Ovary (tissue), 9 donors: ENCODE data around the gene SCAPER. TPM values are rescaled to one million over a fixed set of nuclear protein-coding genes. Genes with fewer than 3 reads are reported as not detected.
"Not testable (repeated sequence)": the region's sequence is repeated elsewhere in the genome, so short reads cannot be mapped to it uniquely, and the experiment has no call there.

ENCODE experiments used
- DNase-seq, 5 donors: peaks; one replicate each; pipeline ENCODE4 v3.0.0-alpha.2; 2019 to 2020
- H3K27ac ChIP-seq, 2 donors: fragments of 200-600 bp; one replicate each; pipeline versions ENCODE4 v1.5.1 to v1.8.0; 2019 to 2022
- H3K27me3 ChIP-seq: fragments of 200-600 bp; one replicate; pipeline ENCODE4 v1.8.0; 2022
- H3K36me3 ChIP-seq: fragments of 200-600 bp; sonication (generic); one replicate; pipeline ENCODE4 v1.5.1; 2019
- H3K4me1 ChIP-seq: one replicate; pipeline ENCODE4 v1.8.1; 2013; ENCODE audit warnings: mild to moderate bottlenecking, moderate library complexity; ENCODE audit not compliant: insufficient read depth
- H3K4me3 ChIP-seq: fragments of 200-600 bp; sonication (generic); one replicate; pipeline ENCODE4 v1.5.1; 2017
- H3K9me3 ChIP-seq, 2 donors: fragments of 200-600 bp in 1 of 2; sonication (generic) in 1 of 2; one replicate each; pipeline versions ENCODE4 v1.5.1 to v1.8.1; 2013 to 2019; ENCODE audit warnings: mild to moderate bottlenecking in 1 of 2, moderate library complexity in 1 of 2
- EP300 ChIP-seq: sonication (generic); formaldehyde crosslinking; IDR thresholded peaks from one replicate; pipeline ENCODE4 v1.6.1; 2017; ENCODE audit warnings: antibody characterized with exemption
- POLR2A ChIP-seq: fragments of 450-650 bp; IDR thresholded peaks from one replicate; pipeline ENCODE4 v1.6.1; 2017; ENCODE audit warnings: antibody characterized with exemption, mild to moderate bottlenecking, moderate library complexity
- WGBS, 3 donors: extraction: QIAGEN DNeasy Blood & Tissue Kit in 1 of 3; methylation state at CpG; one replicate each; pipeline versions ENCODE4 v1.1.5 to v1.1.7; 2013 to 2017; 5-methylcytosine and 5-hydroxymethylcytosine counted together
- intact Hi-C, 4 donors: fragments of 100-400 bp; cut with DNase I; formaldehyde crosslinking; loops; one replicate each; pipeline versions ENCODE4 v1.11.0 to v1.15.1; 2022 to 2023
- polyA plus RNA-seq, 2 donors: library from polyadenylated mRNA; stranded (reverse); fragments of 200-250 nt in 1 of 2; fragments of 350-450 nt in 1 of 2; fragmentation: Illumina TruSeq in 1 of 2; extraction: RNeasy Lipid Tissue Mini Kit (QIAGEN cat#74804) in 1 of 2; gene quantifications; one replicate each; pipeline ENCODE4 v1.2.3, GENCODE V29; 2013 to 2014
- total RNA-seq, 7 donors: library from RNA; depleted of rRNA in 2 of 7; stranded (reverse); fragments of >200 nt in 2 of 7; fragmentation: NEBNext Ultra II Directional in 3 of 7; extraction: Animal tissue kit (Norgen Biotek cat#: 25700) in 3 of 7; gene quantifications; one replicate each; pipeline versions ENCODE4 v1.1.0 to v1.2.4, GENCODE V29; 2016 to 2023
- TF ChIP-seq, protein P1 (sequence below), 3 donors: fragments of 450-650 bp in 2 of 3; fragments of 200-600 bp in 1 of 3; IDR thresholded peaks; one replicate each; pipeline versions ENCODE4 v1.5.1 to v1.8.0; 2016 to 2022; ENCODE audit warnings: antibody characterized with exemption in 3 of 3, mild to moderate bottlenecking in 1 of 3
- donor health status: DM: no; HTN: no; CAD: no; lungs with moderate emphysema.
- donor health status: DM: no; HTN: no; CAD: no.
- donor health status: Bipolar disorder and iron deficiency.
- donor health status: DM: yes; HTN: yes; CAD: no.
- donor health status: DM: no; HTN: no; CAD: no.
- donor health status: DM: yes; HTN: yes; CAD: no.

Gene SCAPER
- total and polyA plus RNA-seq, 9 donors = 13.7 to 45.8 (median 27.9) TPM

DNA sequence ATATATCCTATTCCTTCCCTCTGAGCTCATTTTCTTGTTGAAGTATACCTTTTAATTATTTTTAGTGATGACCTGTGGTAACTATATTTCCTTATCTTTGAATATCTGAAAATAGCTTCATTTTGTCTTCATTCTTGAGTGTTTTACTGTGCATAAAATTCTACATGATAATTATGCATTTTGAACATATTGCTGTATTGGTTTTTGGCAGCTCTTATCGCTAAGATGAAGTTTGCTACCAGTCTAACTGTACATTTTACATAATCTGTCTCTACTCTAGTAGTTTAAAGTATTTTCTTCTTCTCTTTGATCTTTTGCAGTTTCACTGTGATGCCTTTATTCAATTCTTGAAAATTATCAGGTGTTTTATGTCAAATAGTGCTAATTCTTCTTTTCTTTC lies 379.0 kb downstream of the SCAPER start:
- Histone ChIP-seq H3K4me3 (no peak overlapping the region), H3K27ac (no peak overlapping the region), H3K4me1 (no peaks in the 10 kb centered on the region), H3K9me3 (no peaks in the 10 kb centered on the region), H3K27me3 (no peaks in the 10 kb centered on the region), H3K36me3 (no peaks in the 10 kb centered on the region)
- WGBS, 3 donors = 84 to 90% (median 89%) methylated on average over 1 of the region's 1 CpG
- DNase-seq = no peak
- intact Hi-C loops = no loop called here
- TF ChIP-seq, protein P1, sequence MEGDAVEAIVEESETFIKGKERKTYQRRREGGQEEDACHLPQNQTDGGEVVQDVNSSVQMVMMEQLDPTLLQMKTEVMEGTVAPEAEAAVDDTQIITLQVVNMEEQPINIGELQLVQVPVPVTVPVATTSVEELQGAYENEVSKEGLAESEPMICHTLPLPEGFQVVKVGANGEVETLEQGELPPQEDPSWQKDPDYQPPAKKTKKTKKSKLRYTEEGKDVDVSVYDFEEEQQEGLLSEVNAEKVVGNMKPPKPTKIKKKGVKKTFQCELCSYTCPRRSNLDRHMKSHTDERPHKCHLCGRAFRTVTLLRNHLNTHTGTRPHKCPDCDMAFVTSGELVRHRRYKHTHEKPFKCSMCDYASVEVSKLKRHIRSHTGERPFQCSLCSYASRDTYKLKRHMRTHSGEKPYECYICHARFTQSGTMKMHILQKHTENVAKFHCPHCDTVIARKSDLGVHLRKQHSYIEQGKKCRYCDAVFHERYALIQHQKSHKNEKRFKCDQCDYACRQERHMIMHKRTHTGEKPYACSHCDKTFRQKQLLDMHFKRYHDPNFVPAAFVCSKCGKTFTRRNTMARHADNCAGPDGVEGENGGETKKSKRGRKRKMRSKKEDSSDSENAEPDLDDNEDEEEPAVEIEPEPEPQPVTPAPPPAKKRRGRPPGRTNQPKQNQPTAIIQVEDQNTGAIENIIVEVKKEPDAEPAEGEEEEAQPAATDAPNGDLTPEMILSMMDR (IDR thresholded peaks at IDR 0.05) = no peak
- TF ChIP-seq POLR2A (no peak), EP300 (no peak)

DNA sequence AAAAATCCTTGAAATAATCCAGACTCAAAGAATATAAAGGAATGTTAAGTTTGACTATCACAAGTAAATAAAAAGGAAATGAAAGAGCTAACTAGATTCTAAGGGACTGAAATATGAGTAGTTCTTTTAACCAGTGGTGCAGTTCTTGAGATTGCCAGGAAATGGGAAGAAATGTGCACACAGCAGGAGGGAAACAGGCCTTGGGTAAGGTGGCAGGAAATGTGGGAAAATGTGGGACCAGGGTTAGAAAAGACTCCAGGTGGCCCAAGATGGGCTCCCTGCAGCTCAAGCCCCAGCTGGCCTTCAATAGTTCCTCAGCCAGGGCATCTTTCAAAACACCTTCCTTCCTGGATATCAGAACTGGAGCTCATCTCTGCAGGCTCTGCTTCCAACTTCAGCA lies 387.2 kb downstream of the SCAPER start:
- no peak for DNase-seq
- Histone ChIP-seq H3K27me3 (no peaks in the 10 kb centered on the region), H3K4me1 (no peaks in the 10 kb centered on the region), H3K36me3 (no peaks in the 10 kb centered on the region), H3K4me3 (no peak overlapping the region), H3K27ac (no peak overlapping the region), H3K9me3 (no peaks in the 10 kb centered on the region)
- TF ChIP-seq EP300 (no peak), POLR2A (no peak)
- TF ChIP-seq, protein P1 (IDR thresholded peaks at IDR 0.05) = no peak
- intact Hi-C loops = no loop called here

DNA sequence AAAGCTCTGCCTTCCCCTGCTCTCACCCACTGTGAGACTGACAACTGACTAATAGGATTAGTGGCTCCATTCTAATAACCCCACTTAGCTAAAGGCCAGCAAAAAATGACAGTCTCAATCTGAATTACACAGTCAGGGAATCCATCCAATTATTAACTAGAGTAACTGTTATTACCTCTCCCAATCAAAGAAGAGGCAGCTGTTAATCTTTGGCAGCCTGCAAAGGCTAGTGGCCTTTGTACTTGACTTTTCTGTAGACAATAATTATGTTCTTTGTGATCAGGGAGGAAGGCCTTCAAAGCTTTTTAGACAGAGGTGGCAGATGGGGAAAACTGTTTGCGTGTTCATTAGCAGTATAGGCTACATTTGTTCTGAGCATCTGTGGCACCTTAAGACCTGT lies 390.9 kb downstream of the SCAPER start:
- intact Hi-C loops = no loop called here
- Histone ChIP-seq H3K4me3 (no peak overlapping the region), H3K4me1 (no peaks in the 10 kb centered on the region), H3K27ac (no peak overlapping the region), H3K9me3 (no peaks in the 10 kb centered on the region), H3K27me3 (no peaks in the 10 kb centered on the region), H3K36me3 (no peaks in the 10 kb centered on the region)
- WGBS, 3 donors = 89 to 100% (median 96%) methylated on average over 1 of the region's 1 CpG
- no peak for DNase-seq
- TF ChIP-seq EP300 = no peak
- TF ChIP-seq, protein P1 (IDR thresholded peaks at IDR 0.05) = no peak
- TF ChIP-seq POLR2A = no peak

DNA sequence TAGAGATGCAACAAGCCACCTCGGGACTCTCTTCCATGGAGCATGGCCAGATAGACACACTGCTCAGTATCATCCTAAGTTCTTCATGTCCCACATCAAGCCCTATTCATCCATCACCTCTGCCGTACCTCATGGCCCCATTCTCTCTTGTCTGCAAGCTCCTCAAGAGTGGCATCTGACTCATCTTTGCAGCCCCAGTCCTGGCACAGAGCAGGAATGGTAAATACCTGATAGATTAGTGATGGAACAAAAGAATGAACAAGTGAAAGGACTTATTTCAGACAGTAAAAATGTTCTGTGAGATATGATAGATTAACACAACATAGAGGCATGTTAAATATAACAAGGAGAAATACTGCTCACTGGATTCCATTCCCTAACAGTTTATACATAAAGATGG lies 392.2 kb downstream of the SCAPER start:
- Histone ChIP-seq H3K36me3 (no peaks in the 10 kb centered on the region), H3K4me1 (no peaks in the 10 kb centered on the region), H3K27me3 (no peaks in the 10 kb centered on the region), H3K4me3 (no peak overlapping the region), H3K9me3 (no peaks in the 10 kb centered on the region), H3K27ac (no peak overlapping the region)
- intact Hi-C loops = no loop called here
- 85 to 87% (median 87%) methylated on average over 2 of the region's 2 CpGs for WGBS, 3 donors
- DNase-seq = no peak
- no peak for TF ChIP-seq POLR2A
- no peak for TF ChIP-seq EP300
- TF ChIP-seq, protein P1 (IDR thresholded peaks at IDR 0.05) = no peak

DNA sequence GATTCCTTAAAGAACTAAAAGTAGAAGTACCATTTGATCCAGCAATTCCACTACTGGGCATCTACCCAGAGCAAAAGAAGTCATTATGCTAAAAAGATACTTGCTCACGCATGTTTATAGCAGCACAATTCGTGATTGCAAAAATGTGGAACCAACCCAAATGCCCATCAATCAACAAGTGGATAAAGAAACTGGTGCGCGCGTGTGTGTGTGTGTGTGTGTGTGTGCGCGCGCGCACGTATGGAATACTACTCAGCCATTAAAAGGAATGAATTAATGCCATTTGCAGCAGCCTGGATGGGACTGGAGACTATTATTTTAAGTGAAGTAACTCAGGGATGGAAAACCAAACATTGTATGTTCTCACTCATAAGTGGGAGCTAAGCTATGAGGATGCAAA lies 394.5 kb downstream of the SCAPER start:
- intact Hi-C loops, DNase-seq: not testable (repeated sequence)
- 96 to 98% (median 96%) methylated on average over 10 of the region's 10 CpGs for WGBS, 3 donors

More for the DNA sequence above, 394.5 kb downstream of the SCAPER start:
- H3K27ac ChIP-seq, H3K4me1 ChIP-seq, H3K9me3 ChIP-seq, H3K36me3 ChIP-seq, H3K4me3 ChIP-seq, H3K27me3 ChIP-seq: not testable (repeated sequence)
